ENCODE results near the gene CFAP410. TPM values are rescaled to one million over a fixed set of nuclear protein-coding genes. Genes with fewer than 3 reads are reported as not detected.

The CFAP410 gene
- 10 to 100 TPM; 18.6 to 18.8 TPM for total RNA-seq

DNA sequence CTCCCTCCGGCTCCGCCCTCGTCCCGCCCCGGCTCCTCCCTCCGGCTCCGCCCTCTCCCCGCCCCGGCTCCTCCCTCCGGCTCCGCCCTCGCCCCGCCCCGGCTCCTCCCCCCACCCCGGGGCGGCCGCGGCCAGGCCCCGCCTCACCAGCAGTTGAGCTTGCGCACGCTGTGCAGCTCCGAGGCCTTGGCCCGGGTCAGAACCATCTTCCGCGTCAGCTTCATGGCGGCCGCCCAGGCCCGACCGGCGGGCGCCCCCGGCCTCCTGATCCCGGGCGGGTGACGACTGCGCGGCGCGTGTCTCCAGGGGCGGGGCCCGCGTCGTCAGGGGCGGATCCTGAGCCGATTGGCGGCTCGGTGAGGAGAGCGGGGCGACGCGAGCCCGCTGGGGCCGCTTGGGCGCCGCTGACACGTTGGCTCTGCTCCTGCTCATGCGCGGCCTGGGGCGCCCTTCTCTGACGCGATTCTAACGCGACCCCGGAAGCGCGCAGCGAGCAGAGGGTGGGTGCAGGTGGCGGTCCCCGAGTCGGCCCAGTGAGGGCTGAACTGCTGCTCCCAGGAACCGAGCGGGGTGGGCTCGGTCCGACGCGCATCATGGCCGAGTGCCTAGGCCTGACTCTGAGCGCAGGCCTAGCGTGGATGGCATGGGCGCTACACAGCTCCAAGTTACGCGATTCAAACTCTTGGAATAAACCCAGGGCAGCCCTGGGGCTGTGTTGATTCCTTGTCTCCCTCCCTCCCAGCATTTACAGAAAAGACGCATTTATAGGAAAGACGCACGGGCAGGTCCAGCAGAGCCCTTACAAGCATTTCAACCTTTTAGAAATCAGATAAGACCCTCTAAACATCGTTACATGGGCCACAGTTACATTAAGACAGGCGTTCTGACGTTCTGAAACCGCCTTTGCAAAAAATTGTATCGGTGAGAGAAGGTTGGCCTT is at the start of gene CFAP410:
CFAP410 (minus strand) TSS at position 420 of the 940 bp plus-strand sequence; CDS start at position 224, 196 bp downstream.

DNA sequence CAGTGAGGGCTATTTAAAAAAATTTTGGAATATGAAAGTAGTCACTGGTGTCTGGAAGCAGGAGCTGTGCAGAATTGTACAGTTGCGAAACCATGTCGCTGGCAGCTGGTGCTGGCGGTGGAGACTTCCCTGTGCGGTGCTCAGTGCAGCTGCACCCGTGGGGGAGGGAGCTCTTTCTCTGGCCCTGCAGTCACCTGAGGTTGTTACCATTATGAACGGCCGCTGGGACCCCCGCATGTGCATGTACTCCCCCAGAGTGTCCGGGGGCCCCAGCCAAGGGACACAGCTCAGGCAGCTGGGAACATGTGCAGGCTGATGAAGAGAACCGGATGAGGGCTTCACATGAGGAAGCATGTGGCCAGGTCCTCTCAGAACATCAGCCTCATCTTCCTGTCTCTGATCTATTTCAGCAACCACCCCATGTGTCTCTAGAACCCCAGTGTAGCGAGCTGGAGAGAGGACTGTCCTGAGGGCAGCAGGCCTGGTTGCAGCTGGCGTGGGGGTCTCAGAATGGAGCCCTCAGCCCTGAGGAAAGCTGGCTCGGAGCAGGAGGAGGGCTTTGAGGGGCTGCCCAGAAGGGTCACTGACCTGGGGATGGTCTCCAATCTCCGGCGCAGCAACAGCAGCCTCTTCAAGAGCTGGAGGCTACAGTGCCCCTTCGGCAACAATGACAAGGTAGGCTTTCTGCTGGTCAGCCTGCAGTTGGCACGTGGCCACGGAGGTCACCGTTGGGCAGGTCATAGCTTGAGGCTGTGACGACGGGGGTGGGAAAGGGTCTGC is 14.2 kb upstream of the CFAP410 start, which contains the start of gene TRPM2:
TRPM2 (plus strand) TSS at position 431 of the 780 bp plus-strand sequence; CDS start at position 511, 80 bp downstream.

DNA sequence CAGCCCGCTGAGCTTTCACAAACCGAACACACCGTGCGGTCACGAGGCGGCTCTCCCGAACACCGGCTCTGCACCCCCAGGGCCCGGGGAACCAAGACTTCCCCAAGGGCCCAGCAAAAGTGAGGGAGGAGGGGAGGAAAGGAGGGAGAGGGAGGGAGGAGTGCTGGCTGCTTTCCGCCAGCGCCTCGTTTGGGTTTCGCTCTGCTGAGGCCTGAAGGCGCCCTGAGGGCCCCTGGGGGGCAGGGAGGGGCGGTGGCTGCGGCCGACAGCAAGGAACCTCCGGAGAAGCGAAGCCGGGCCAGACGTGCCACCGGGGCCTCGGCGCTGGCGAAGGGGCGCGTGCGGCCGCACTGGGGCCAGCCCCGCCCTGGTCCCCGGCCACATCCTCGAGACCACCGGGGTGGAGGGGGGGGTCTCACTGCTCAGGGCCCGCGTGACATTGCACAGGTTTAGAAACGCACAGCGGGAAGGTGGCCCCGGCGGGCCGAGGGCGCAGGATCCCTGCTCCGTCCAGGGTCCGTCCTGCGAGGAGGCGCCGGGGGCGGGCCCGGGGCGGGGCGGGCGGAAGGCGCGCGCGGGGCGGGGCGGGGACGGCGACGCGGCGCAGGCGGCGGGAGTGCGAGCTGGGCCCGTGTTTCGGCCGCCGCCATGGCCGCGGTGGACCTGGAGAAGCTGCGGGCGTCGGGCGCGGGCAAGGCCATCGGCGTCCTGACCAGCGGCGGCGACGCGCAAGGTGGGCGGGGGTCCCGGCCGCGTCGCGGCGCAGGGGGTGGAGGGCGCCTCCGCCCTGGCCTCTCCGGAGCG is 39.5 kb downstream of the CFAP410 start, which contains the start of gene PFKL:
PFKL (plus strand) TSS at position 596 of the 804 bp plus-strand sequence; CDS start at position 649, 53 bp downstream.

DNA sequence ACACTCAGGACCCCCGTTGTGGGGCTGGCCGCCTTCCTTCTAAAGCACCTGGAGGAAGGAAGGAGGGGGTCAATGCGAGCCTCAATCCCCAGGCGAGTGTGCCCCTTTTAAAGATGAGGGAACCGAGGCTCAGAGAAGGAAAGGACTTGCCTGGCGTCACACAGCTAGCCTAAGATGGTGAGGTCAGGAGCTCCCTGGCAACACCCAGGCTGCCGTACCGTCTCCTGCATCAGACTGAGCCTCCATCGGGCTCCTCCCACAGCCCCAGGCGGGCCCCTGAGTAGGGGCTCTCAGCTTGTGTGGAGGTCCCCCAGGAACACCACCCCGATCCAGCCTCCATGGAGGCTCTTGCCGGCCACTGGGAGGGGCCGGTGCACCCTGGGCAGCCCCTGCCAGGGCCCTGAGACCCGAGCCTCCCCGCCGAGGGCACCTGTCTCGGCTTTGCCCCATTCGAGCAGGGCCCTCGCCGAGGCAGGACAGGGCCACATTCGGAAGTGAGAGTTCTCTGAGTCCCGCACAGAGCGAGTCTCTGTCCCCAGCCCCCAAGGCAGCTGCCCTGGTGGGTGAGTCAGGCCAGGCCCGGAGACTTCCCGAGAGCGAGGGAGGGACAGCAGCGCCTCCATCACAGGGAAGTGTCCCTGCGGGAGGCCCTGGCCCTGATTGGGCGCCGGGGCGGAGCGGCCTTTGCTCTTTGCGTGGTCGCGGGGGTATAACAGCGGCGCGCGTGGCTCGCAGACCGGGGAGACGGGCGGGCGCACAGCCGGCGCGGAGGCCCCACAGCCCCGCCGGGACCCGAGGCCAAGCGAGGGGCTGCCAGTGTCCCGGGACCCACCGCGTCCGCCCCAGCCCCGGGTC is 53.8 kb downstream of the CFAP410 start, which contains the start of gene AIRE:
AIRE (plus strand) TSS at position 739 of the 855 bp plus-strand sequence. CDS start 131 bp downstream, outside the sequence.

Other genes with a start within 250 kb of the CFAP410 start
- 10 to 100 TPM; 19.0 to 21.6 TPM for gene PWP2, start 232.0 kb downstream of the CFAP410 start, total RNA-seq
- 10 to 100 TPM; 44.7 to 52.6 TPM for gene GATD3, start 205.7 kb downstream of the CFAP410 start, total RNA-seq
- 1 to 10 TPM; 5.0 to 5.5 TPM for gene ICOSLG, start 98.4 kb downstream of the CFAP410 start, total RNA-seq
- gene DNMT3L, start 77.5 kb downstream of the CFAP410 start, total RNA-seq: not detected
- gene AIRE, start 53.5 kb downstream of the CFAP410 start, total RNA-seq: not detected
- 100 to 1,000 TPM; 192 to 195 TPM for gene PFKL, start 39.3 kb downstream of the CFAP410 start, total RNA-seq
- 10 to 100 TPM; 37.3 to 37.7 TPM for gene TRPM2, start 14.2 kb upstream of the CFAP410 start, total RNA-seq
- 1 to 10 TPM; 4.0 to 4.2 TPM for gene LRRC3, start 116.1 kb upstream of the CFAP410 start, total RNA-seq
- not detected for gene KRTAP10-1, start 200.8 kb upstream of the CFAP410 start, total RNA-seq
- not detected for gene KRTAP10-2, start 212.1 kb upstream of the CFAP410 start, total RNA-seq
- not detected for gene KRTAP10-3, start 219.4 kb upstream of the CFAP410 start, total RNA-seq
- not detected for gene KRTAP10-4, start 234.3 kb upstream of the CFAP410 start, total RNA-seq
- not detected for gene KRTAP10-5, start 241.2 kb upstream of the CFAP410 start, total RNA-seq

Measured in activated naive CD4-positive, alpha-beta T cell treated with anti-CD3 and anti-CD28 coated beads, Interleukin-2, amount 10 ng/mL, durations not matched to agents 5 hours and 36 hours (primary cell).